Stimulated activated CD4-positive, alpha-beta T cell treated with anti-CD3 and anti-CD28 coated beads, Interleukin-2, amount 100 ng/mL, for 24 hours (primary cell): Measurements from ENCODE around the gene CLTCL1.
"Not testable (repeated sequence)": the region's sequence is repeated elsewhere in the genome, so short reads cannot be mapped to it uniquely, and the experiment has no call there.

Experiments
- DNase-seq, 2 donors: peaks; one replicate each; pipeline ENCODE4 v3.0.0-alpha.2; 2020

Gene CLTCL1

DNA sequence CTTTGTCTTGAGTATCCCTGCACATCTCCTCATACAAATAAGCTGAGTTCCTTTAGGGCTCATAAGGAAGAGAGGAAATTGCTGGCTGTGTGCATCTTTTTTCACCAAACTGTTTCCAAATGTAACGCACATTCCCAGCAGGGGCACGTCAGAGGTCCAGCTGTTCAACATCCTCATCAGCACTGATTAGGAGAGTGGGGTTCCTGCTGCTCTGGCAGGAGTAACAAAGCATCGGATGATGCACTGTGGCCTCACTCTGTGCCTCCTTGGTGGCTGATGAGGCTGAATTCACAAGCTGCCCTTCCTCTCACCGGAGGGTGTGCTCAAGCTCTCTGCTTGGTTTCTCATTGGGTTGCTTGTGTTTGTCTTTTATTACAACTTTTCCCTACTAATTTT lies 77.4 kb downstream of the CLTCL1 start:
- DNase-seq = no peak

DNA sequence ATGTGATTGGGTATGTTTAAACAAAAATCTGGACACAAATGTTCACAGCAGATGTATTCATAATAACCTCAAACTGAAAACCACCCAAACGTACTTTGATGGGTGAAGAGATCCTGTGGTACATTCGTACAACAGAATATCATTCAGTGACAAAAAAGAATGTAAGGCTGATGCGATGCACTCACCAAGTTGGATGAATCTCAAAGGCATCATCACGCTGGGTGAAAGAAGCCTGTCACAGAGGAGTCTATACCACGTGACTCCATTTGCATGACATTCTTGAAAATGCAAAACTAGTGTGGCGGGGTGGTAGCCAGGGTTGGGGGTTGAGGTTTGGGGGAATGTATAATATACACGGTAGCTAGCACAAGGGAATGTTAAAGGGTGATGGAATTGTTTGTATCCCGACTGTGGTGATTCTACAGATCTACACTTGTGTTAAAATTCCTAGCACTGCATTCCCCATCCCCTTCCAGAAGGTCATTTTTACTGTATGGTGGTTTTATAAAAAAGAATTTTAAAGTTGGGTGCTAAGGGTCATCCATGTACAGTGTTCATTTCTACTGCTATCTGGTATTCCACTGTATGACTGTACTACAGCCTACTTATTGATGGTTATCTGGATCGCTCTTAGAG lies 78.0 kb downstream of the CLTCL1 start:
- no peak for DNase-seq

DNA sequence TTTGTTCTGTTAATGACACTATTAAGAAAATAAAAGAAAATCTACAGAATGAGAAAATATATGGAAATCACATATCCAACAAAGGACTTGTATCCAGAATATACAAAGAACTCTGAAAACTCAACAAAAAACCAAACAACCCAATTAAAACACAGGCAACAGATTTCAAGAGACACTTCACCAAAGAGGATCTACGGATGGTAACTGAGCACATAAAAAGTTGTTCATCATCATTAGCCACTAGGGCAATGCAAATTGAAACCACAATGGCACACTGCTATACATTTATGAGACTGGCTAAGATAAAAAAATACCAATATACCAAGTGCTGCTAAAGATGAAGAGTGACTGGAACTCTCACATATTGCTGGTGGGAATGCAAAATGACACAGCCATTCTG lies 78.5 kb downstream of the CLTCL1 start:
- no peak for DNase-seq

DNA sequence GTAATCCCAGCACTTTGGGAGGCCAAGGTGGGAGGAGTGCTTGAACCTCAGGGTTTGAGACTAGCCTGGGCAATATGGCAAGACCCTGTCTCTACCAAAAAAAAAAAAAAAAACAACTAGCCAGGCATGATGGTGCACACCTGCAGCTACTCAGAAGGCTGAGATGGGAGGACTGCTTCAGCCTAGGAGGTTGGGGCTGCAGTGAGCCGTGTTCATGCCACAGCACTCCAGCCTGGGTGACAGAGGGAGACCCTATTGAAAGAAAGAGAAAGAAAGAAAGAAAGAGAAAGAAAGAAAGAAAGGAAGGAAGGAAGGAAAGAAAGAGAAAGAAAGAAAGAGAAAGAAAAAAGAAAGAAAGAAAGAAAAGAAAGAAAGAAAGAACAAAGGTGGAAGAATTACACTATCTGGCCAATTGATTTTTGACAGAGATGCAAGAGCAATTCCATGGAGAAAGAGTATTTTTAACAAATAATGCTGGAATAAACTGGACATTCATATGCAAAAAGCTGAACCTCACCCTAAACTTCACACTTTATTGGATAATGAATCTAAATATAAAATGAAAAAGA lies 79.1 kb downstream of the CLTCL1 start:
- DNase-seq = no peak

DNA sequence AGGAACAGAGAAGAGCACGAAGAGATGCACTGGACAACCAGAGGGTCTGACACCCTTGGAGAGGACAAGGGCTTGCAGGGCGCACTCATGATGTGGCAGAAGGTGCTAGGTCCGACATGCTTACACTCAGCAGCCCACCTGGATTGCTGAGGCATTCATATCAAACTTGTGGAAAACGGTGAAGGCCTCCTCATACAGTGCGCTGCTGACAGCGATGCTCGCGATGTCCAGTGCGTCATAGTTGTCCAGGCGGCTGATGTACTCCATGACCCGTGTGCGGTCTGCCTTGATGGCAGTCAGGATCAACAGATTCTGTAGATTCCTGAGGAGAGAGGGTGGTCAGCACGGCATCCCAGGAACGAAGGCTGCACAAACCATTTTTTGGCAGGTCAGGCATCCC lies 81.3 kb downstream of the CLTCL1 start:
- no peak for DNase-seq

DNA sequence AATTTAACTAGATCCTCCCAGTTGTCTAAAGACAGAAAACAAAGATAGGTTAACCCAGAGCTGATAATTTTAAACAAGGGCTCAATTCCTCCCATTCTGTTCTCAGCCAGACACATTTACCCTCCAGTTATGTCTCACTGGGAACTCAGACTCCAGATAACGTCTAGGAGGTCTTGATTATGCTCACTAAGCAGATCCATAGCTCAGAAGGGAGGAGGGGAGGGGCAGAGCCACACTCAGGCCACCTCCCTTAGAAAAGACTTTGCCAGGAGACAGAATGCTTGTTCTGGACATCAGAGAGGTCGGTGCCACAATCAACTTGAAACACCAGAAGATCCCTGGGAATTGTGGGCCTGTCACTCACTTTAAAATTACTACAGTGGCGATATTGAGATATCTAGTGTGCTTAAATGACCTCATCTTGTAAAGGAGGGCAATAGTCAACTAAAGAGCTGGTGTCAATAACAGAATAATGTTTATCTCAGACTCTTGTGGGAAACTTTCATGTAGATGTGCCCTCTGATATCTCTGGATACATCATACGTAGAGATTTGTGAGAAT lies 83.2 kb downstream of the CLTCL1 start:
- DNase-seq = no peak

DNA sequence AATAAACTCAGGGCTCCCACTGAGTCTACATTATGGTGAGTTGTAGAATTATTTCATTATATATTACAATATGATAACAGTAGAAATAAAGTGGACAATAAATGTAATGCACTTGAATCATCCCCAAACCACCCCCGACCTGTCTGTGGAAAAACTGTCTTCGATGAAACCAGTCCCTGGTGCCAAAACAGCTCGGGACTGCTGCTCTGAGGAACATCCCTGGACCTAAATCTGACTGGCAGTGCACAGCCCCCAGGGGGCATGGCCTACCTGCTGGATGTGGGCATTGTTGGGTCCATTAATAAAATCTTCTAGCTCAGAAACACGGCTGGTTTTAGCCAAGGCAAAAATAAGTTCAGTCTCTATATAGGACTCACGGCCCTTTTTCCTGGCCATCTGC lies 83.6 kb downstream of the CLTCL1 start:
- no peak for DNase-seq

DNA sequence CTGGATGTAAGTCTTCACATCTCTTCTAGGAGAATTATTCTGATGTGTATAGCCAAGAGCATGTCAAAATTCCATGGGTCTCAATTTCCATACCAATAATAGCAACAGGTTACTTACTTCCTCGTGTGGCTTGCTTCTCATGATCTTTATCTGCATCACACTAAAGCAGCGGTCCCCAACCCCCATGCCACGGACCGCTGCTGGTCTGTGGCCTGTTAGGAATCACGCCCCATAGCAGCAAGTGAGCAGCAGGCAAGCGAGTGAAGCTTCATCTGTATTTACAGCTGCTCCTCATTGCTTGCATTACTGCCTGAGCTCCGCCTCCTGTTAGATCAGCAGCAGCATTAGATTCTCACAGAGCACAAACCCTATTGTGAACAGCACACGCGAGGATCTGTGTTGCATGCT lies 84.1 kb downstream of the CLTCL1 start:
- no peak for DNase-seq

DNA sequence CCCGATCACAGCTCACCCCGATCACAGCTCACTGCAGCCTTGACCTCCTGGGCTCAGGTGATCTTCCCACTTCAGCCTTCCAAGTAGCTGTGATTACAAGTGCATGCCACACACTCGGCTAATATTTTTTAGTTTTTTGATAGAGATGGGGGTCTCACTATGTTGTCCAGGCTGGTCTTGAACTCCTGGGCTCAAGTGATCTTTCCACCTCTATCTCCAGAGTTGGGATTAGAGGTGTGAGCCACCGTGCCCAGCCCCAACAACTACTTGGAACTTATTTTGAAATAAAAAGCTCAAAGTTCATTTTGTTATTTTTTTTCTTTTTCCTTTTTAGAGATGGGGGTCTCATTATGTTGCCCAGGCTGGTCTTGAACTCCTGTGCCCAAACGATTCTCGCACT lies 85.2 kb downstream of the CLTCL1 start:
- no peak for DNase-seq

DNA sequence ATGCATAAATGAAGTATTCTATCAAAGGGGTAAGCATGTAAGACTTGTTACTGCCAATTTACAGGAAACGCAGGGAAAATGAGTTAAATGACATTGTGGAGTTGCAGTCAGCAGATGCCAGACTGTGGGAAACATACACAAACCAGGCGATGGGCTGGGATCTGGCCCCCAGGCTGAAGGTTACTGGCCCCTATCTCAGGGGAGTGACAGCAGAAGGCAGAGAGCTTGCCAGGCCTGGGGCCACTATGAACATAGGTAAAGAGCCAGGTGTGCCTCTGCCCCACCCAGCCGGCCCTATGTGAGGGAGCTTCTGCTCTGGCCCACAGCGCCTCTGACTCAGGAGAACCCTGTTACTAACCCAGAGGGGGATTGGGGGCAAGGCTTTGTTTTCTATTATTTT lies 86.9 kb downstream of the CLTCL1 start:
- DNase-seq = no peak

DNA sequence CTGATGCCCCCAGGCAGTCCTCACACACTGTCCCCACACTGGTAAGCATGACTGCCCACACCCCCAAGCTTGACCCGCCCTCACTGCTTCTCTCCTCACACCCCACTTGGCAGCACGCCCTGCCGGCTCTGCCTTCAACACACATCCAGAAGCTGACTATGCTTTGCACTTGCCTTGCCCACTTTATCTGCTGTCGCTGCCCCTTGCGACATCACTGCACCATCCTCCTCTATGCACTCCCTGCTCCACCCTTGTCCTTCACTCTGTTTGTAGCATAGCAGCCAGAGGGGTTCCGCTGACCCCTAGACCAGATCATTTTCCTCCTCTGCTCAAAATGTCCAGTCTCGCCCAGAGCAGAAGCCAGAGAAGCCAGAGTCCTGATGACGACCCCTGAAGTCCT lies 87.7 kb downstream of the CLTCL1 start:
- DNase-seq = no peak

DNA sequence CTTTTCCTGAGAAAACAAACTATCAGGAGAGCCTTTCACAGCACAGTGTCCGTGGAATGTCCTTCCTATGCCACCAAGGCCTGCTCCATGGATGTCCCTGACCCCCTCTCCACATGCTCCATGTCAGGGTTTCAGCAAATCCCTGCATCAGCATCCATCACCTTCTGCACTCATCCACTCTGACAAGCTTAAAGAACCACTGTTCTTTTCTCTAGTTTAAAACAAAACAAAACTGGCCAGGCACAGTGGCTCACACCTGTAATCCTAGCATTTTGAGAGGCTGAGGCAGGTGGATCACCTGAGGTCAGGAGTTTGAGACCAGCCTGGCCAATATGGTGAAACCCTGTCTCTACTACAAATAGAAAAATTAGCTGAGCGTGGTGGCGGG lies 88.7 kb downstream of the CLTCL1 start:
- not testable (repeated sequence) for DNase-seq

DNA sequence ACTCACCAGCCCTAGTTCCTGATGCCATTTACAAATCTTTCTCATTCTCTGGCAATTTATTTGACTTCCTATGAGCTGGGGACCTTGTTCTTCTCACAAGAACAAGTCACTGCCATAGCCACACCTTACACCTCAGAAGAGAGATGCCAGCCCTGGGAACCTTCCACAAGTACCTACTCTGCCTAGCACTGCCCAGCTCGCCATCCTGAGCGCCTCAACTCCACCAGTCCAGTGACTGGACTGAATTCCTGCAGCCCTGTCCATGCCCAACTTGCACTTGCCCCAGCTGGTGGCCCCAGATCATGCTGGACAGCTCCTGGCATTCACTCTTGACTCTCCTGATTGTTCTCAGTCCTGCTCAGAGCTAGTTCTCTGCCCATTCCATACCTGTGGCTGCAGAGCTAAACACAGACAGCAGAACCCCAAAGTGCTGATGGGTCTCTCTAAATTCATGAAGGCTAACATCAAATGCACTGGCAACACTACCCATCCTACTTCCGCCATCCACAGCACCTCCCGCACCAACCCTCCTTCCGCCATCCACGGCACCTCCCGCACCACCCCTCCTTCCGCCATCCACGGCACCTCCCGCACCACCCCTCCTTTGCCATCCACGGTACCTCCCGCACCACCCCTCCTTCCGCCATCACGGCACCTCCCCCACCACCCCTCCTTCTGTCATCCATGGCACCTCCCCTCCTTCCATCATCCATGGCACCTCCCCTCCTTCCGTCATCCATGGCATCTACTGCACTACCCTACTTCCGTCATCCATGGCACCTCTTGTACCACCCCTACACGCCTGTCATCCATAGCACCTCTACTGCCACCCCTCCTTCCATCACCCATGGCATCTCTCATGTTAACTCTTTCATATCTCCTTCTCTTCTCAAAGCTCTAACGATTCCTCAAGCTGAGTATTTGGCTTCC lies 89.4 kb downstream of the CLTCL1 start:
- DNase-seq = no peak

DNA sequence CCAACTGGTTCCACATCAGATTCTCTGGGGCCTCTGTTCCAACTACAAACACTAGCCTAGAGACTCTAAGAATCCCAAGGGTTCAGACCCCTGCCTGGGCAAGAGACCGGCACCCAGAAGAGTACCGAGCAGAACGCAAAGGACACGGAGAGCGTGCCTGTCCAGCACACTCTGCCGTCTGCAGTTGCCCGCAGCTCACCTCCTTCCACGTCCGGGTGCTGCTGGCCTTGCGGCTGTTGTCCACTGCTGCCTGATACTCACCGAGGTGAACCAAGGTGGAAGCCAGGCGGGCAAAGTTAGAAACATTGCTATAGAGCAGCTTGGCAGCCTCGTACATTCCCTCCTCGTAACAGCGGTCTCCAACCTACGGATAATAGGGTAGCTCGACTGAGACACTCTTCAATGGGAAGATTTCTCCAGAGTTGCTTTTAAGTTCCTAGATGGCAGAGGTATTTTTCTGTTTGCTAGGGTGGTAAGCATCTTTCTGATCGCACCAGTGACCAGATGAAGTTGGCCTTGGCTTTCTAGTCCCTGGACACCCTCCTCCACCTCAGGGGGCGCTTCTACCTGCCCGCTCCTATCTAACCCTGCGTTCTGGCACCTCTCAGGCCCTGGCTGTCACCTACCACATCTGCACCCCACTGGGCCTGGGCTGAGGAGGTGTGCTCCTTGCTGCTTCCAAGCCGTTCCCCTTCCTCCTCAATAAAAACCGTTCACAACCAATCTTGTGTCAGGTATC lies 90.2 kb downstream of the CLTCL1 start:
- no peak for DNase-seq

DNA sequence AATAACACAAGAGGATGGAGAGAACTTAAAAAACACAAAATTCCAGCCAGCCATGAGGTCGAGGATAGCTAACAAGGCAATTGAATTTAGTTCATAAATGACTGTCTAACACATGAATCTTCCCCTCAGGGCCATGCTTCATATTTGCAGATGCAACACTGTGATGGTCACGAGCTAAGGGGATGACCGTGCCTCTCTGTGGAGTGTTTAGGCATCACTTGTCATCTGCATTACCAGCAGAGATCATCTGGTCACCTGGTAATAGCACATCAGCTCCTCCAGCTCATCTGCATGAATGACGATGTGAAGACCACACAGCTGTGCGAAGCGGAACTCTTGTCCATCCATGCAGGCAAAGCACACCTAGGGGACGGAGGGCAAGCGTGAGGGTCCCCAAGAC lies 92.0 kb downstream of the CLTCL1 start:
- no peak for DNase-seq

DNA sequence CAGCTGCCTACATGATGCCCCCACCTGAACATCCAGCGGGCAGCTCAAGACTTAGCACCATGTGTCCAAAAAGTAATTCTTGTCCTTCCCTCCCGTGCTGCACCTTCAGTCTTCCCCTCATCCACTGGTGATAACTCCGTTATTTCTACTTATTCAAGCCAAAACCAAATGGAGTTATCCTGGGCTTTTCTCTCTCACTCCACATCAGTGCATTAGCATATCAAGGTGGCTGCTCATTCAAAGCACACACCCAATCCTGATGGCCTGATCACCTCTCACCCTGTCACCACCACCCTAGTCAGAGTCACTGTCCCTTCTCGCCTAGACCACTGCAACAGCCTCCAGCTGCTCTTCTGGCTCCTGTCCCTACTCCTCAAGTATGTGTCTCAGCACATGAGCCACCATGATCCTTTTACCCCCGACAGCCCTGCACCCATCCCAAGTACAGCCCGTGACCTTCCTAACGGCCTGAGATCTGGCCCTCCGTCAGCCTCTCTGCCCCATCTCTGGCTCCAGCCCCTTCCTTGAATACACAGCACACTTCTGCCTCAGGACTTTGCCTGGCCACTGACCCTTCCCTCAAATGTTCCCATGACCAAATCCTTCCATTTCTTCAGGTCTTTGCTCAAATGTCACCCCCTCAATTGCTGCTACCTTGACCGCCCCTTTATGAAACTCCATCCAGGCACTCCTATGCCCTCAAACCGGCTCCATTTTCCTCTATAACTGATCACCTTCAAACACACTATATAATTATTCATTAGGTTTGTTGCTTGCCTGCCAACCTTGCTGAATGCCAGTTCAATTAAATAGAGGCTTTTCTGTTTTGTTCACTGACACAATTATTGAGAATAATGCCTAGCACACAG lies 93.3 kb downstream of the CLTCL1 start:
- DNase-seq = no peak

DNA sequence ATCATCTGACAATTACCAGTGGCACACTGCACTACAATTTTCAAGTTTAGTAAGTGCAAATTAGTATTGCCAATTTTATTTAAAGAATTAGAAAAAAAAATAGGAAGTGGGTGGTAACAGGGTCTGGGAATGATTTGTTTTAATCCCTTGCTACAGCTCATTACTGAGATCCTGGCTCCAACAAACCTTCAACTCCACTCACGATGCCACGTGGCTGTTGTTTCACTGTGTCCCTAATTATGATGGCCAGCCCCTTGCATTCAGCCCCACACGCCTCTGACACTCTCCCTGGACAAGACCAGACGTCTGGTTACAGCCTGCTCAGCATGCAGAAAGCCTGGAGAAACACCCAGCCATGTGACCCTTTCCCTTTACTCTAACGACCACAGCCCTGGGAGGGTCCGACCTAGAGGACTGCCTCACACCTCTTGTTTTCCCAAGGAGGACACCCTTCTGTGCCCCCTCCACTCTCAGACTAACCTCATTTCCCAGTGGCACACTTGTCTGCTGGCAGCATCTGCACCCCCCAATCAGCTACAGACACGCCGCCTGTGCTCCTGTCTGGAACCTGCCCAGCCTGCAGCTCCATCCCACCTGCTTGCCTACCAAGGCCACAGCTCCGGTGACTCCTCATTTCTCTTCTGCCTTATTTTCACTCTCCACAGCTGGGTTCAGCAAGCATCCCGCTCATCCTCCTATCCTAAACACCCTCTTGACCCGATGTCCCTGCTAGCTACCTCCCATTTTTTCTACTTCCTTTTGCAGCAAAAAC lies 94.5 kb downstream of the CLTCL1 start:
- no peak for DNase-seq

DNA sequence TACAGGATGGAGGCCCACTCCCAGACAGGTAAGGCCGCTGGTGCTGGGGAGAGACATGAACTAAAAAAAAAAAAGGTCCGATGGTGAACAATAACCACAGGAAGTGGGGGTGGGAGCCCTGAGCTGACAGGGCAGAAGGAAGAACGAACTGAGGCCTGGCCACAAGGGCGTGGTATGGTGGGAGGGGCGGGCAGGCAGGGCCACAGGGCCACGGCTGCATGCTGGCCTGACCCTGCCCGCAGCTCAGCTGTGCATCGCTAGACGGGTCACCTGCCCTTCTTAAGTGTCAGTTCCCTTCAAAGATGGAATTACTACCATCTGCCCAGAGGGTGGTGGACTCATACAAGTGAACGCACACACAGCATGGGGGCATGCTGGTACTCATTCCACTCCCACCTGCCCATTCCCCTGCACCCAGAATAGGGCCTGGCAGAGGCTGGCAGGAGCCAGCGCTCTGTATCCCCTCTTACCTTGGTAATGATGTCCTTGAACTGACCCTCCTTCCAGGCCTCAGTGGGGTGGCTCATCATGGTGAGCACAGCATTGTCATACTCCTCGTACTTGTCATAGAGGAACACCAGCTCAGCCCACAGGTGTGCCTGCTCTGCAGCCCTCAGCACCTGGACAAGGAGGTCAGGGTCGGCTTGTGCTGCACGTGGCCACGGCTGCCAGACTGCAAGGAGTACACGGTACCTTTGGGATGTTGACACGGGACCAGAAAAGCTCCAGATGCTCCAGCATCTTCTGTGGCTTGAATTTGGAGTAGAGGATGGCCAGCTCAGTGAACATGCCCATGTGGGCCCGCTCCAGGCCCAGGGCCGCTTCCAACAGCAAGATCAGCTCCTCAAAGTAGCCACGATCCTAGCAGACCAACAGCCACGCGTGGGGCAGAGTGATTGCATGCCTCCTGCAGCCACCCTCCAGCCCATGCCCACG lies 95.5 kb downstream of the CLTCL1 start:
- no peak for DNase-seq

DNA sequence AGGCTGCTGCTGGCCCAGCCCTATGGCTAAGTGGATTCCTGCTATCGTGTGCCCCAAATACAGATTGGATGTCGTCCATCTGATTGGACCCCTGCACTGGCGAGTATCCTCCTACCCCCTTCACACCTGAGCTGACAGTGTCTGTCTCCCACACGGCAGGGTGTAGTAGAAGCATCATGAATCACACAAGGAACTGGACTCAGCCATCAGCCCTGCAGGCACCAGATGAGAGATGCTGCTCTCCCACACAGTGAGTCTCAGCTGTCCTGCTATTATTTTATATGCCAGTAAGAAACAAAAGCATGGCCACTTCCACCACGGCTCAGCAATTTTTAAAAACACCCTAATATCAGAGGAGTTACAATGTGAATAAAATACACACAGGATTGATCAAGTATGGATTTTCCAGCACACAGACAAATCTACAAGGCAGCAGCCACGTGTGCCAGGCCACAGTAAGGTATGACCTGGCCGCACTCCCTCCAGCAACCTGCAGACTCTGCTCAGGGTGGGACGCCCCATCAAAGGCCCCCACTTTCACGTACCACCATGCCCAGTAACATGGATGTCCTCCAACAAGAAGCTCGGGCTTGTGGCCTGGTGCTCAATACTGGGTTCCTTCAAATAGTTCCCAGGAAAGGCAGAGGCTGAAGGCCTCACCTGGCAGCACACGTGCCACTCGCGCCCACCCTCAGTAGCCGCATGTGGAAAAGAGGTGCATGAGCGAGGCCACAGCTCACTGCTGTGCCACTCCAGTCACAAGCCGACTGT lies 96.6 kb downstream of the CLTCL1 start:
- DNase-seq = no peak
